Stimulated activated CD4-positive, alpha-beta T cell treated with anti-CD3 and anti-CD28 coated beads, Interleukin-4, amount 100 ng/mL, for 1 hour (primary cell): ENCODE results near the gene SPOCK1.

Source experiments
- DNase-seq: peaks from one replicate; pipeline ENCODE4 v3.0.0-alpha.2; 2020

SPOCK1 gene

GRCh38 chr5:137186759-137187461 lies 312.2 kb downstream of the SPOCK1 start:
- DNase-seq, result no peak

GRCh38 chr5:137185193-137185592 lies 313.9 kb downstream of the SPOCK1 start:
- no peak for DNase-seq

- no peak for DNase-seq
Measured at GRCh38 chr5:137184734-137185133, 314.4 kb downstream of the SPOCK1 start.

- DNase-seq, result no peak
Measured at GRCh38 chr5:137182576-137182975, 316.6 kb downstream of the SPOCK1 start.

- DNase-seq, result no peak
Measured at GRCh38 chr5:137181667-137182066, 317.5 kb downstream of the SPOCK1 start.

- DNase-seq, result no peak
Measured at GRCh38 chr5:137179203-137179602, 319.9 kb downstream of the SPOCK1 start.

- no peak for DNase-seq
Measured at GRCh38 chr5:137176609-137177008, 322.5 kb downstream of the SPOCK1 start.

GRCh38 chr5:137176126-137176525 lies 323.0 kb downstream of the SPOCK1 start:
- DNase-seq, result no peak

GRCh38 chr5:137174196-137174595 lies 324.9 kb downstream of the SPOCK1 start:
- DNase-seq, result no peak

GRCh38 chr5:137172258-137172657 lies 326.9 kb downstream of the SPOCK1 start:
- DNase-seq, result no peak

- no peak for DNase-seq
Measured at GRCh38 chr5:137167187-137167586, 331.9 kb downstream of the SPOCK1 start.

GRCh38 chr5:137164961-137165360 lies 334.2 kb downstream of the SPOCK1 start:
- no peak for DNase-seq

GRCh38 chr5:137164536-137164935 lies 334.6 kb downstream of the SPOCK1 start:
- DNase-seq, result no peak

GRCh38 chr5:137158691-137159090 lies 340.4 kb downstream of the SPOCK1 start:
- no peak for DNase-seq

- no peak for DNase-seq
Measured at GRCh38 chr5:137156180-137156579, 342.9 kb downstream of the SPOCK1 start.

- DNase-seq, result no peak
Measured at GRCh38 chr5:137155261-137156000, 343.7 kb downstream of the SPOCK1 start.

GRCh38 chr5:137152616-137153015 lies 346.5 kb downstream of the SPOCK1 start:
- DNase-seq, result no peak

GRCh38 chr5:137148655-137149054 lies 350.5 kb downstream of the SPOCK1 start:
- no peak for DNase-seq

GRCh38 chr5:137148159-137148558 lies 351.0 kb downstream of the SPOCK1 start:
- no peak for DNase-seq

GRCh38 chr5:137147346-137147745 lies 351.8 kb downstream of the SPOCK1 start:
- no peak for DNase-seq

- no peak for DNase-seq
Measured at GRCh38 chr5:137146402-137146890, 352.7 kb downstream of the SPOCK1 start.

GRCh38 chr5:137145721-137146120 lies 353.4 kb downstream of the SPOCK1 start:
- DNase-seq, result no peak

- no peak for DNase-seq
Measured at GRCh38 chr5:137144656-137145055, 354.5 kb downstream of the SPOCK1 start.
